ENCODE data around the gene CHST11. TPM values are rescaled to one million over a fixed set of nuclear protein-coding genes. Genes with fewer than 3 reads are reported as not detected.
A peak's percentile ranks its signal among the peaks of the same experiment; 100 is the strongest.

Gene CHST11
- total RNA-seq, 2 donors from 2014 or later = 3.4 to 4.4 TPM

DNA sequence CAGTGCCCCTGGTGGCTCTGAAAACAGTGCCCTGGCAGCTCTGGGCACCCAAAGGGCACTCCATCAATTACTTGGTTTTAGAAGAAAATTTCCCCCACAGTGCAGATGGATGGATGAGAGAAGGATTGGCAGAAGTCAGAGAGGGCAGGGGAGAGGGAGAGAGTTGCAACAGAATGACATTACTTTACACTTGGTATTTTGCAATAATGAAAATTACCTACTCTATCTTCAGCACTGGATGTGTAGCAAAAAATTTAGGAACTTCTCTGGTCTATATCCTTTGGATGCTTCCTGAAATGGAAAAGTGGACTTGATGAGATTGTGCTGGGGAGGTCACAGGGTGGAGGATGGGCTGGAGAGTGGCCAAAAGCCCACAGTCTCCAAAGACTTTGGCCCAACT is 193.2 kb downstream of the CHST11 start:
- ATAC-seq (no peak), DNase-seq (no peak)
- intact Hi-C loops (cut with DNase I, micrococcal nuclease) = no loop called here

DNA sequence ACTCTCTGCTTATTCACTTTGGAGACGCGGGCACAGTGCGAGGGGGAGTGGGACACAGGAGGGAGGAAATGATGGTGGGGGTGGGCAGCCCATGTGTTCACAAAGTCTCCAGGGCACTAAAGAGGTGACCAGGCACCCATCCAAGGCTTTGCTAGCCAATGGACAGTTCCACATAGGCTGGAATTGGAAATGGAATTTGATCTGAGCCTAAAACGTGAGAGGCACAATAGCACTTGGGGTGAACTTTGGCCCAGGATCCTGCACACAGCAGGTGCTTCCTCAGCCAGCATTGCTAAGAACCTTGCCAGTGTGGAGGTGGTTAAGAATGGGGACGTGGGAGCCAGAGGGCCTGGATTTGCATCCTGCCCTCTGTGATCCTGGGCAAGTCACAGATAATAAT is 193.8 kb downstream of the CHST11 start:
- intact Hi-C loops (cut with DNase I, micrococcal nuclease) = no loop called here
- no peak for ATAC-seq
- DNase-seq = no peak

DNA sequence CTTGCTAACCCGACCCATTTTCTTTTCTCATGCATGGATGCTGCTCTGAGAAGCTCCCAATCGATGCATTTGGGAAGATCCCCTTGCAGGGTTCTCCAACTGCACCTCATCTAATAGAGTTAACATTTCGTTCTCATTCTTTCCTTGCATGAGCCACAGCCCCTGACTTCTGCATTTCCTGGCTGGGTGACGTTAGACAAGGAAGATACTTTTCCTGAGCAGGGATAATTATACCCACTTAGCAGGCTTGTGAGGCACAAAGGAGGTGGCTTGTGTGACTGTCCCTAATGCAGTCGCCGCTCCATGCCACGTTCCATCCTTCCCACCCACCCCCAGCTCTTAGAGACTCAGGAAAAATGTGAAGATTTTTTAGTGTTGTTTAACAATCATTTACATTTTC is 195.1 kb downstream of the CHST11 start:
- DNase-seq = no peak
- intact Hi-C loops (cut with DNase I, micrococcal nuclease) = no loop called here
- ATAC-seq = no peak

DNA sequence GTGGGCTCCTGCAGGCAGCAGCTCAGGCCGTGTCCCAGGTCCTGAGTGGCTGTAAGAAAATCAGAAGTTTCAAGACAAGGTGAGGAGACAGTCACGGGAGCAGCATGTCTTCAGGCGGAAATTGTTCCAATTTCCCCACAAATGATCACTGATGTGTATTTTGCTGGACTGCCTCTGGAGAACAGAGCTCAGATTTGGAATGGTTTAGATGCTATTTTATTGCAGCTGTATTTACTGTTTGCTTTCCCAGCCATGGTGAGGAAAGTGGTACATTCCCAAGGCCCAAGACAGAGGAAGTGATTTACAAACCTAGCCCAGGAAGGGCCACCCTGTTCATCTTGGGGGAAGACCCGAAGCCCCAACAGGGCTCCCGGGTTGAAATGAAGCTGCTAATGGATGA is 195.6 kb downstream of the CHST11 start:
- intact Hi-C loops (cut with DNase I, micrococcal nuclease) = no loop called here
- no peak for ATAC-seq
- no peak for DNase-seq

DNA sequence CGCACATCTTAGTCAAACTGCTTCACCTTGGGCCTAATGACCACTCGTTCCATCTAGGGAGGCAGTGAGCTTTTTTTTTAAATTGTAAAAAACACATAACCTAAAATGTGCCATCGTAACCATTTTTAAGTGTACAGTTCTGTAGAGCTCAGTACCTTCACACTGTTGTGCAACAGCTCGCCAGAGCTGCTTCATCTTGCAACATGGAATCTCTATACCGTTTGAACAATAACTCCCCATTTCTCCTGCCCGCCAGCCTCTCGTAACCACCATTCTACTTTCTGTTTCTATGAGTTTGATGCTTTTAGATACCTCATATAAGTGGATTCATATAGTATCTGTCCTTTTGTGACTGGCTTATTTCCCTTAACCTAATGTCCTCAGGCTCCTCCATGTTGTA is 196.2 kb downstream of the CHST11 start:
- DNase-seq (no peak), ATAC-seq (no peak)
- intact Hi-C loops (cut with DNase I, micrococcal nuclease) = no loop called here

DNA sequence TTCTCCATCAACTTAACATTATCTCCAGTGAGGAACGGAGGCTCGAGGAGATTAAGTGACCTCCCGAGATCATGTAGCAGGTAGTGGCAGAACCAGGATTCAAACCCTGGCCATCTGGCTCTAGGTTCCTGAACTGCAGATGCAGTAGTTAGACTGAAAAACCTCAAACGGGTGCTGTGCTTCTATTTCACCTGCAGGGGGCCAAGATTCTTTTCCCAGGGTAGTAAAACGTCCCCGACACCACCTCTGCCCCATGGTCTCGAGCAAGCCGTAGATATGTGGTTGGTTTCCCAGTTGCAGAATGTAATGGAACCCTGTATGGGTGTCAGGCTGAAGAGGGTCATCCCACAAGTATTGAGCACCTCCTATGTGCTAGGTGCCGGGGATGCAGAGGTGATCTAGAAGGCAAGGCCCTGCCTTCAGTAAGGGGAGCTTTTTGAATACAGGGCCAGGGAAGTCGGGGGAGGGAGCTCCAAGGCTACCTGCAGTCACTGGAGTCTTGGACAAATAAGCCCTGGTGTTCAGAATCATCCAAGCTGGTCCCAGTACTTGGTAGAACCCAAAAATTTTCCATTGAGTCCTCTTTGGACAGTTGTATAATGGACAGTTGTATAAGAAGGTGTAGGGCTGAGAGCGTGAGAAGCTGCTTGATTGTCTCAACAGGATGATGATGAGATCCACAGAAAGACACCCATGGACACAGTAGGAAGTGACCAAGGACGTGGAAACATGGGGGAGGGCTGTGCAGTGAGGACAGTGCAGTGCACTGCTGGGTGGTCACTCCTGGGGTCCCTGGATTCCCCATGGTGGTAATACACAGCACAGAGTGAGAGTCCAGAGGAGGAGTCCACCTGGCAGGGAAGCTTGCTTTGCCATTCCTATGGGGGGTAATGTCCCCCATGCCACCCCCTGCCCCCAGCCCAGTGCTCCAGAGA is 197.2 kb downstream of the CHST11 start:
- DNase-seq (no peak), ATAC-seq (peak; percentile 42)
- intact Hi-C loops (cut with DNase I, micrococcal nuclease) = no loop called here

DNA sequence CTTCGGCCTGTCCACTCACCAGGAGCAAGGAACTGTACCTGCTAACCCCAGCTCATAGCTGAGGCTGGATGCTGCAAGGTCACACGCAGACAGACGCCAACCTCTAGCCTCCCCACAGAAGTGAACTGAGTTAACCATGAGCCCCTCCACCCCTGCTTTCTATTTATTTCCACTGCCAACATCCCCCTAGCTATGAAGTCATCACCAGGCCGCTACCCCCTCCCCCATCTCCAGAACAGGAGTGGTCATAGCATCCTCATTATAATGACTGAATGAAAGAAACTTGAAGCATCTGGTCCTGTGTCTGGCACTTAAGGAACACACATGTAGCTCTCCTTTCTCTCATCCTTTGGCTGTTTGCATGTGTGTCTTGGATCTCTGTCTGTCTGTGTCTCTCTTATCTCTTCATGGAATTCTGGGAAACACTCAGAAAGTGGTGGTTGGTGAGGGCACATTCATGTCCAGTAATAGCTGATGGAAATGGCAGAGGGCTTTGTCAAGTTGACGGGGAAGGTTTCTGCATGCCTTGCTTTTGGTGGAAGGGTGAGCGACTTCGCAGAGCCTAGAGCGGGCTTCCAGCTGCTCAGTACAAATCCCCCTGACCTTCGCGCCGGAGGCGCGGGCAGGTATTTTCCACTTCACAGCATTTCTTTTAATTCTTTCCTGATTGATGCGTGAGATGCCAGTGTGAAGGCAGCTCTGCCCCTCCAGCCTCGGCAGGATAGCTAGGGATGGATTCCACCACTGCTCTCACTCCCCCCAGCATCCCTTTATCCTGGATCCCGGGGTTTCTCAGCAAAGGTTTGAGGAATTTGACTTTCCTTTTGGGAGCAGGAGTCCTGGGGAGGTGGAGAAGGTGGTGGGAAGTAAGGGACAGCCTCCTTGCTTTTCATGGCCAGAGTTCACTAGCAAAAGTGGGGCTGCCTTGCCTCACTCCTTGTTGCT is 198.2 kb downstream of the CHST11 start:
- intact Hi-C loops (cut with DNase I, micrococcal nuclease) = no loop called here
- ATAC-seq (no peak), DNase-seq (no peak)

DNA sequence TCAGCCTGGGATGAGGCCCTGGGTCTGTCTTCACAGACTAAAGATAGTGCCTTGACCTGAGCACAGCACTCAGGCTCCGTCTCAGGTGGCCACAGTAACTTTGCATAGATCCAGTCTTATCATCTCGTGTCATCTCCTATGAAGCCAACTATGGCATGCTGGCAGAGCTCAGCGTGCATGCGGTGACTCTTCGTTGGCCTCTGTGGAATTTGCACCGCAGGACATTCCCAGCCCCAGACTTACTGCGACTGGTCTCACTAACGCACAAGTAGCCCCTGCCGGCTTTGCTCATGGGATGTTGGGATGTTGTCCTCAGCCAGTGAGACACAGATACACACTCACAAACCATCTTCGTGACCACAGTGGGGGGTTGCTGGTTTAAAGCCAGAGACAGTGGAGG is 199.6 kb downstream of the CHST11 start:
- ATAC-seq (no peak), DNase-seq (no peak)
- intact Hi-C loops (cut with DNase I, micrococcal nuclease) = no loop called here

DNA sequence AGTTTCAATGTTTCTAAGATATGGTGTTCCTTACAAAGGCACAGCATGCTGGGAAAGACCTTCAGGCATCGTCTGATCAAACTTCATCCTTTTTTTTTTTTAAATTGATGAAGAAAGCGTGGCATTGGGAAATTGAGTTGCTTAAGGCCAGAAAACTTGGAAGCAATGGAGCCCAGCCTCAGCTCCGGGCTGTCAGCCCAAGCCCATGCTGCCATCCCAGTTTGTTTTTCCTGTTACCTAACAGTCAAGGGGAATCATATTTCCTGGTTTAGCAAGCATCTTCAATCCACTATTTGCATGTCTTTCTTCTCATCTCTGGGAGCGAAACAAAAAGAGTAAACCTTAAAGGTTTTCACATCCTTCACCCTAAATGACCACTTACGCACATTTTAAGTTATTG is 200.2 kb downstream of the CHST11 start:
- ATAC-seq = no peak
- no peak for DNase-seq
- intact Hi-C loops (cut with DNase I, micrococcal nuclease) = no loop called here

DNA sequence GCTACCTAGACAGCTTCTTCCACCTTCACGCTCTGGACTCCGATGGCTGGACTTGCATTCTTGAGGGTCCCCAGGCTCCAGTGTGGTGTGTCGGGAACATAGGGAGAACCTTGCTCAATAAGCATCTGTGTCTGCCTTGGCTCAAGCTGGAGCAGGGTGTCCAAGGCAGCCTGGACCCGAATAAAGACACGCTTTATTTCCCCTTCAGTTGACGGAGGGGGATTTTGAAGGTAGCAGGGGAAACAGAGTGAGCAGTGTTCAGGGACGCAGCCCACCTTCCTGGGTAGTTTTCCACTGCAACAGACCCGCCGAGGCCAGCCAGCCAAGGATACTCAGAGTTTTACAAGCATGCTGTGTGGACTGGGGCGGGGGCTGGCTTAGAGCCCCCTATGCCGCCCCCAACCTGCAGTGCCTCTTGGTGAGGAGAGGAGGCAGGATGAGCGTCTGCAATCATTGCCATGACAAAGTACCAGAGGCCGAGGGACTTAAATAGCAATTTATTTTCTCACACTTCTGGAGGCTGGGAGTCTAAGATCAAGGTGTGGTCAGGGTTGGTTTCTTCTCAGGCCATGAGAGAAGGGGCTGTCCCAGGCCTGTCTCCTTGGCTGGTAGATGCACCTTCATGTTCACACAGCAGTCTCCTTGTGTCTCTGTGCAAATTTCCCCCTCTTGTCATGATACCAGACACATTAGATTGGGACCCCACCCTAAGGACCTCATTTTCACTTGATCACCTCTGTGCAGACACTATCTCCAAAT is 201.2 kb downstream of the CHST11 start:
- intact Hi-C loops (cut with DNase I, micrococcal nuclease) = no loop called here
- ATAC-seq (no peak), DNase-seq (no peak)

DNA sequence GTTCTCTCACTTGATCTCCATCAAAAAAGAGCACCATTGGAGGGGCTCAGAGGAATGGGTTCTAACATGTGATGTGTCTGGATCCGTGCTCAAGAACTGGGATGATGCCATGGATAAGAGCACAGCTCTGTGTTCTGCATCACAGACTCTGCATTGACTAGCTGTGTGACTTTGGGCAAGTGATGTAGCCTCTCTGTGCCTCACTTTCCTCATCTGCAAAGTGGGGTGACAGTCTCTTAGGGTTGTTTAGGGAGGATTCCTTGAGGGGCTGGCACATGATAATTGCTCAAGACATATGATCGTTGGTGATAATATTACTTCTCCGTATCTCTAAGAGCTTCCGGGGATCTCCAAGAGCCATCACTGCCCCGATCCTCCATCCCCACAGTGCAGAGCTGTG is 202.3 kb downstream of the CHST11 start:
- intact Hi-C loops (cut with DNase I, micrococcal nuclease) = no loop called here
- ATAC-seq (no peak), DNase-seq (no peak)

DNA sequence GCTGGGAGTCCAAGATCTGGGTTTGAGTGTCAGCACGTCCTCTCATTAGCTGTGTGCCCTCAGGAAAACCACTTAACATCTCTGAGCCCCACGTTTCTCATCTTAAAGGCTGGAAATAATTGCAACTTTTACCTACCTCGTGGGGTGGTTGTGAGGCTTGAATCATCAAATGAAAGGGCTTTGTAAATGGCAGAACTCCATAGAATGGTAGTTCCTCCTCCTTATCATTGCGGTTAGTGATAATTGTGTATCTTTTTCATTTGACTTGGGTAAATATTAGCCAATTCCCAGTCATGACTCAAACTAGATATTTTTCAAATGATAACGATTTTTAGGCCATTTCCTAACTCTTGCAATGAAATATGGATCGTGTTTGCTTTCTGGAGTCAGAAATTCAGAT is 205.5 kb downstream of the CHST11 start:
- ATAC-seq (no peak), DNase-seq (no peak)
- intact Hi-C loops (cut with DNase I, micrococcal nuclease) = no loop called here

DNA sequence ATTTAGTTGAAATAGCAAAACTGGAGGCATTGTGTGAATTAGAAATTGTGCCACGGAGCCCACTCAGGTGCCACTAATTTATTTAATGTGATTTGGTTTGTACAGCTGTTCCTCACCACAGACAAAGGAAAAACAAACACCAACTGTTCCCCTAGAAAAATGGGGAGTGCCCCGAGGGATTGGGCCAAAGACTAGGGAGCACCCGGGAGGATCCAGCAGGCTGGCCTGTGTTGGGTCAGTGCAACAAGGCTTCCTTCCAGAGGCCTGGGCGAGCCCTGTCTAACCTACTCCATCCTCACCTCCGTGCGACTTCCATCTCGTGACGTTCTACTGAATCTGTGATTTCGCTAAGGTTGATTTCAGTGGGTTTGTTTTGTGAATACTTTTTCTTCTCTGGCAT is 206.2 kb downstream of the CHST11 start:
- intact Hi-C loops (cut with DNase I, micrococcal nuclease) = no loop called here
- no peak for ATAC-seq
- DNase-seq = no peak

DNA sequence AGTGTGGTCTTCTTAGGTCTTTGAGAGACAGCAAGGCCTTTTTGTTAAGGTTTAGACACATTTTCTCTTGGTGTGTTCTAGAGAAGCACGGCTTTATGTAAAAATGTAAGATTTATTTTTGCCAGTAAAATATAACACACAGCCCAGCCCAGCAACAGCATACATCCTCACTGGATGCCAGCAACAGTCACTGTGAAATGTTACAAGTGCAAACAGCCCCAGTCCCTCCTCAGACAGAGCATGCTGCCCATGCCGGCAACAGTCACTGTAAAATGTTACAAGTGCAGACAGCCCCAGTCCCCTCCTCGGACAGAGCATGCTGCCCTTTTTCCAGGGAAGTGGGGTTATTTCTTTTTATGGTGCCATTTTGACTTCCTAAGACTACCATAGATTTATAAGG is 207.6 kb downstream of the CHST11 start:
- ATAC-seq (no peak), DNase-seq (no peak)
- intact Hi-C loops (cut with DNase I, micrococcal nuclease) = no loop called here

DNA sequence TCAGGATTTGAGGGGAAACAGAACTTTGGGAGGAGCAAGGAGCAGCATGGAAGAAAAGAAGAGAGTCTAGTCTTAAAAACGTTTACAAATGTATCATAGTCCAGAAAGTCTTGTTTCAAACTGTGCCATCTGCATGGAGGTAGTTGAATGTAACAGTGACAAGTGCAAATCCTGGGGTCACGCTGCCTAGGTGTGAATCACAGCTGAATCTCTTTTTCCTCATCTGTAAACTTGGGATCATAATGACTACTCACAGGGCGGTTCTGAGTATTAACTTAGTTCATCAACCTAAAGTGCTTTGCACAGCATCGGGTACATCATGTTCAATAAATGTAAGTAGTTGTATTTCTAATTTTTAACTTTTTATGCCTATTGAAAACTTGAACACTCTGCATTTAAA is 208.5 kb downstream of the CHST11 start:
- ATAC-seq (no peak), DNase-seq (no peak)
- intact Hi-C loops (cut with DNase I, micrococcal nuclease) = no loop called here

DNA sequence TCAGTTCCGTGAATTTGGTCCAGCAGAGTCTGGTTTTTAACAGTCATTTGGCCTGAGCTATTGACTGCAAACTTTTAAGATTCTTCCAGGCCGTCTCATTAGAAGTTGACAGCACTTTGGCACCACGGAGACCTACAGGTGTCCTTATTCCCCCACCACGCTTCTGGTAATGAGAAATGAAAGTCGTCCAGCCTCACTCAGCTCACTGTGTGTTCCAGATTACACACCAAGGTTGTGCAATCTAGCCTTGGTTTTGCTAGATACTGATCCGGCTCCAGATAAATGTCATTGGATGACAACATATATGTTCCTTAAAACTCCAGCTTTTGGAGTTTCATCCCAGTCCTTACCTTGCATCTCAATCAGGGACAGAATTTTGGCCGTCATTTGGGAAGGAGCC is 210.4 kb downstream of the CHST11 start:
- DNase-seq = no peak
- no peak for ATAC-seq
- intact Hi-C loops (cut with DNase I, micrococcal nuclease) = no loop called here

DNA sequence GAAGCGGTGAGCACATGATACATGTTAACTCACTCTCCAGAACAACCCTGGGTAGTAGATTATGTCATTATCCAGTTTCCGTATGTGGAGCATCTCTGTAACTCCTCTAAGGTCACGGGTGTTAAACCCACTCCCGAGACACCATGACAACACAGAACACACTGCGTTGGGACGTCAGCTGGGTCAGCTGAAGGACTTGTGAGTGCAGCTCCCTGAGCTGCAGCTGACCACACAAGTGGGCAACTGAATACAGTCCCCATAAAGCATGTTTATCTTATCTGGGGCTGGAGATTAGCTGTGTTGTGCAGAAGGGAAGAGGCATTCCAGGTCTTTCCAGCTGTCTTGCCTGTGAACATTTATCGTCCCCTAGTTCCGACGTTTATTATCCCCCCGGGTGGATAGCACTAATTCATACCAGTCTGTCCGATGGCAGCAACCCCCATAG is 211.5 kb downstream of the CHST11 start:
- intact Hi-C loops (cut with DNase I, micrococcal nuclease) = no loop called here
- DNase-seq (peak in 1 of 2 donors; percentile 61), ATAC-seq (peak; percentile 25)

DNA sequence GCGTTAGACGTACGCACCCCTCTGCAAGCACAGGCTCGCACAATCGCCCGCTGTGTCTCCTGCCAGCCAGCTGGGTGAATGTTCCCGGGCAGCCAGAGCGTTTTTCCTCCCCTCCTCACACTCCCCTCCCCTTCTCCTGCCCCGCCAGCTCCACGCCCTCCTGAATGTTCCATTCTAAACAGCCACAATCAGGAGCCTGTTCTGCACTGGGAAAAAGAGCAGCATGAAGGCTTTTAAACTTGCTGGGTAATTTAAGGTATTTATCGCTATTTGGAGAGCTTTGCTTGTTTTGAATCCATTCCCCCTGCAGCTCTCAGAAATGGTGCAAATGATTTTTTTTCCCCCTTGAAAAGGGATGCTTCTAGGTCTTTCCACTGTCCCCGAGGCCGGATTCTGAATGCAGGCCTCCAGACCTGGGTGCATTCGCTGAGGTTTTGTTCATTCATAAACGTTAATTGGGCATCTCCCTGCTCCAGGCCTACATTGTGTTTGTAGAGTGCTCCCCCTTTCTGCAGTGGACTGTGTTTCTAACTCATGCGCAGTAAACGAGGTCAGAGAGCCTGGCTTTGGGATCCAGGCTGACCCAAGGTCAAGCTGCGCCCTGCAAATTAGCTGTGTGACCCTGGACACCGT is 212.5 kb downstream of the CHST11 start:
- intact Hi-C loops (cut with DNase I, micrococcal nuclease) = no loop called here

DNA sequence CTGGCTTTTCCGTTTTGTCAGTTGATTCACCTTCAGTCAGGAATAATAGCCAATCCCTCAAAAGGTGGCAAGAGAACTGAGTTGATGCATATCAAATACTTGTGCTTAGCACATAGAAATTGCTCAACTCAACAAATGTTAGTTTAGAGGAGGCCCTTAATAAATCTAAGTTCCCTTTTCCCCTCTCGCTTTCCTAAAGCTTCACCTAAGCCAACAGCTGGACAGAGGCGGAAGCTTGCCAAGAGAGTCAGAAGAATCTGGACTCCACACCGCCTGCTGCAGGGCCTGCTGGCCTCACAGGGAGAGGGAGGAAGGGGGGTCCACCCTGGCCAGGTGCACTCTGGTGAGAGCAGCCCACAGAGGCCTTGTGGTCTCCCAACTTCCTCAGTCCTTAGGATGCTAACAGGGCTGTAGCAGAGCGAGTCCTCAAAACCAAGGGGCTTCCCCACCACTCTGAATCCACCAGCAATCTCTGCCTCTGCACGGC is 213.1 kb downstream of the CHST11 start:
- intact Hi-C loops (cut with DNase I, micrococcal nuclease) = no loop called here
- peak; percentile 49 to 72 for DNase-seq
- peak; percentile 25 for ATAC-seq

More for the DNA sequence above, 212.5 kb downstream of the CHST11 start:
- ATAC-seq (peak; percentile 73), DNase-seq (peak; percentile 37 to 63)
